Measurements from ENCODE around the gene BIRC3.

- TF ChIP-seq CTCF (IDR thresholded peaks at IDR 0.05) (no peak), POLR2A (IDR thresholded peaks at IDR 0.05) (no peak)
Observed at GRCh38 chr11:102306817-102307726, 10.2 kb upstream of the BIRC3 start.
